ENCODE results near the gene MYL11. TPM values are rescaled to one million over a fixed set of nuclear protein-coding genes. Genes with fewer than 3 reads are reported as not detected.

Gene MYL11
- total RNA-seq, 2 donors from 2014 or later: 8.5 TPM; not detected in 1

GRCh38 chr16:30417529-30418349, 43.1 kb downstream of the MYL11 start:
- peak overlapping the region; percentile 44 for H3K4me3 Mint-ChIP-seq
- no peak overlapping the region for H3K27ac Mint-ChIP-seq
- no peaks in the 10 kb centered on the region for H3K27me3 Mint-ChIP-seq
- peak; percentile 94 to 96 for ATAC-seq
- DNase-seq (ENCODE audit: low spot score): peak; percentile 91
- peaks cover 9% of the 10 kb centered on the region for H3K36me3 Mint-ChIP-seq
- peaks cover 15% of the 10 kb centered on the region in 2 donors for H3K4me1 Mint-ChIP-seq (ENCODE audit: low read depth in 2 of 2)
- no peaks in the 10 kb centered on the region for H3K9me3 Mint-ChIP-seq

GRCh38 chr16:30418350-30419181, 44.0 kb downstream of the MYL11 start:
- H3K9me3 Mint-ChIP-seq: no peaks in the 10 kb centered on the region
- H3K36me3 Mint-ChIP-seq: peaks cover 9% of the 10 kb centered on the region
- peaks cover 14 to 15% of the 10 kb centered on the region in 2 donors for H3K4me1 Mint-ChIP-seq (ENCODE audit: low read depth in 2 of 2)
- peak overlapping the region; percentile 44 for H3K4me3 Mint-ChIP-seq
- no peaks in the 10 kb centered on the region for H3K27me3 Mint-ChIP-seq
- H3K27ac Mint-ChIP-seq: no peak overlapping the region
- DNase-seq (ENCODE audit: low spot score): no peak
- no peak for ATAC-seq

GRCh38 chr16:30421010-30421409, 46.4 kb downstream of the MYL11 start:
- Mint-ChIP-seq H3K36me3 (peaks cover 9% of the 10 kb centered on the region), H3K27me3 (no peaks in the 10 kb centered on the region), H3K27ac (no peak overlapping the region), H3K9me3 (no peaks in the 10 kb centered on the region), H3K4me1 (ENCODE audit: low read depth in 2 of 2) (peaks cover 13 to 14% of the 10 kb centered on the region in 2 donors), H3K4me3 (no peak overlapping the region)
- no peak for DNase-seq (ENCODE audit: low spot score)
- no peak for ATAC-seq

Other genes with a start within 250 kb of the MYL11 start
- 1,000 to 10,000 TPM in 1 of 2 donors, 100 to 1,000 TPM in 1; 987 to 1,615 TPM for gene CORO1A, start 191.2 kb upstream of the MYL11 start, total RNA-seq
- gene BOLA2B, start 181.1 kb upstream of the MYL11 start, total RNA-seq: 100 to 1,000 TPM; 206 to 410 TPM
- gene SLX1A, start 180.9 kb upstream of the MYL11 start, total RNA-seq: 100 to 1,000 TPM in 1 of 2 donors, 10 to 100 TPM in 1; 48.6 to 169 TPM
- gene SULT1A3, start 175.5 kb upstream of the MYL11 start, total RNA-seq: 10 to 100 TPM; 19.1 to 46.7 TPM
- 10 to 100 TPM; 38.2 to 50.6 TPM for gene NPIPB13, start 126.3 kb upstream of the MYL11 start, total RNA-seq
- gene CD2BP2, start 19.5 kb upstream of the MYL11 start, total RNA-seq: 10 to 100 TPM; 95.8 to 99.7 TPM
- 10 to 100 TPM; 64.0 to 99.1 TPM for gene TBC1D10B, start 4.3 kb upstream of the MYL11 start, total RNA-seq
- 100 to 1,000 TPM; 192 to 207 TPM for gene SEPTIN1, start 7.8 kb downstream of the MYL11 start, total RNA-seq
- 10 to 100 TPM; 10.2 to 14.7 TPM for gene ZNF48, start 20.6 kb downstream of the MYL11 start, total RNA-seq
- gene ZNF771, start 32.8 kb downstream of the MYL11 start, total RNA-seq: 1 to 10 TPM; 3.4 to 7.3 TPM
- 100 to 1,000 TPM in 1 of 2 donors, 10 to 100 TPM in 1; 95.9 to 155 TPM for gene DCTPP1, start 55.2 kb downstream of the MYL11 start, total RNA-seq
- 10 to 100 TPM; 84.7 to 91.4 TPM for gene SEPHS2, start 71.1 kb downstream of the MYL11 start, total RNA-seq
- 100 to 1,000 TPM; 648 to 717 TPM for gene ITGAL, start 97.9 kb downstream of the MYL11 start, total RNA-seq
- 10 to 100 TPM; 10.4 to 11.8 TPM for gene ZNF768, start 151.8 kb downstream of the MYL11 start, total RNA-seq
- gene ZNF747, start 160.1 kb downstream of the MYL11 start, total RNA-seq: 10 to 100 TPM in 1 of 2 donors, 1 to 10 TPM in 1; 8.7 to 10.3 TPM
- gene ZNF764, start 183.6 kb downstream of the MYL11 start, total RNA-seq: 10 to 100 TPM; 14.9 to 22.9 TPM
- gene ZNF688, start 196.9 kb downstream of the MYL11 start, total RNA-seq: 1 to 10 TPM; 8.3 to 8.9 TPM
- 10 to 100 TPM; 13.3 to 20.0 TPM for gene ZNF785, start 210.9 kb downstream of the MYL11 start, total RNA-seq
- gene ZNF689, start 235.6 kb downstream of the MYL11 start, total RNA-seq: 10 to 100 TPM in 1 of 2 donors, 1 to 10 TPM in 1; 9.4 to 14.3 TPM